HEK293 (cell line): Measurements from ENCODE around the gene GNB1L.

Experiments used
- CTCF ChIA-PET: fragments of 350-600 bp; formaldehyde crosslinking; extraction: SDS; loops from one replicate; lab custom pipeline; 2021; ENCODE audit warnings: antibody characterized with exemption; lab: Yijun Ruan, JAX
- POLR2A ChIA-PET: fragments of 300-600 bp; formaldehyde crosslinking; extraction: SDS; loops from one replicate; lab custom pipeline; 2020; ENCODE audit warnings: antibody characterized with exemption, inconsistent platforms; lab: Yijun Ruan, JAX
- H3K27ac ChIP-seq: fragments of 200-500 bp; sonication (Bioruptor generic); 2 replicates; pipeline ENCODE4 v1.5.1; 2014; ENCODE audit warnings: low read depth, low read length, control low read depth, inconsistent platforms; ENCODE audit errors: extremely low read depth
- H3K36me3 ChIP-seq, 2 experiments: fragments of 200-500 bp in 1 of 2; sonication (Bioruptor generic) in 1 of 2; 1 replicate in 1 of 2; 2 replicates in 1 of 2; pipeline ENCODE4 v1.5.1; 2014 to 2017; ENCODE audit warnings: inconsistent platforms in 2 of 2, low read length in 2 of 2; ENCODE audit not compliant: control insufficient read depth in 2 of 2, insufficient read depth in 1 of 2
- H3K4me1 ChIP-seq: fragments of 200-500 bp; sonication (Bioruptor generic); 2 replicates; pipeline ENCODE4 v1.5.1; 2014; ENCODE audit warnings: mild to moderate bottlenecking, low read length, inconsistent platforms; ENCODE audit not compliant: control insufficient read depth, insufficient read depth
- H3K4me3 ChIP-seq: 2 replicates; pipeline ENCODE4 v1.5.1; 2011; ENCODE audit warnings: low read depth, mild to moderate bottlenecking, control low read depth, low read length, moderate library complexity
- H3K9me3 ChIP-seq: fragments of 200-500 bp; sonication (Bioruptor generic); 2 replicates; pipeline ENCODE4 v1.5.1; 2014; ENCODE audit warnings: low read depth, low read length, inconsistent platforms; ENCODE audit not compliant: control insufficient read depth, insufficient read depth
- GLI4 ChIP-seq: fragments of 450-650 bp; formaldehyde crosslinking; IDR thresholded peaks from 2 replicates; pipeline ENCODE4 v1.5.1; 2016; ENCODE audit warnings: missing biosample characterization, missing genetic modification characterization
- SETDB1 ChIP-seq: IDR thresholded peaks from one replicate; pipeline ENCODE4 v1.6.1; 2017; ENCODE audit warnings: mild to moderate bottlenecking, low read length, moderate library complexity, mixed read lengths; ENCODE audit not compliant: insufficient read length
- YY1 ChIP-seq: fragments of 450-650 bp; formaldehyde crosslinking; IDR thresholded peaks from 2 replicates; pipeline ENCODE4 v1.5.1; 2018; ENCODE audit warnings: missing biosample characterization, missing genetic modification characterization
- ZIC2 ChIP-seq: fragments of 450-650 bp; formaldehyde crosslinking; IDR thresholded peaks from 2 replicates; pipeline ENCODE4 v1.5.1; 2016; ENCODE audit warnings: missing biosample characterization, missing genetic modification characterization
- ZNF292 ChIP-seq: fragments of 450-650 bp; formaldehyde crosslinking; IDR thresholded peaks from 2 replicates; pipeline ENCODE4 v1.5.1; 2016; ENCODE audit warnings: low read depth, missing biosample characterization, missing genetic modification characterization, borderline replicate concordance
- ZNF571 ChIP-seq: fragments of 450-650 bp; formaldehyde crosslinking; IDR thresholded peaks from 2 replicates; pipeline ENCODE4 v1.5.0; 2017; ENCODE audit warnings: missing biosample characterization, missing genetic modification characterization
- ZNF580 ChIP-seq: fragments of 450-650 bp; formaldehyde crosslinking; IDR thresholded peaks from 2 replicates; pipeline ENCODE4 v1.5.1; 2016; ENCODE audit warnings: missing biosample characterization, missing genetic modification characterization
- ZNF596 ChIP-seq: fragments of 450-650 bp; IDR thresholded peaks from 2 replicates; pipeline ENCODE4 v1.5.0; 2018; ENCODE audit warnings: missing biosample characterization, mild to moderate bottlenecking, missing genetic modification characterization, moderate library complexity
- ZNF707 ChIP-seq: fragments of 450-650 bp; formaldehyde crosslinking; IDR thresholded peaks from 2 replicates; pipeline ENCODE4 v1.5.1; 2016; ENCODE audit warnings: missing biosample characterization, missing genetic modification characterization
- TF ChIP-seq, protein P1 (sequence below): fragments of 450-650 bp; formaldehyde crosslinking; IDR thresholded peaks from 2 replicates; pipeline ENCODE4 v1.5.1; 2016; ENCODE audit warnings: missing biosample characterization, missing genetic modification characterization, low read depth
- TF ChIP-seq, protein P2 (sequence below): fragments of 450-650 bp; formaldehyde crosslinking; IDR thresholded peaks from 2 replicates; pipeline ENCODE4 v1.5.1; 2016; ENCODE audit warnings: missing biosample characterization, missing genetic modification characterization
- TF ChIP-seq, protein P3 (sequence below): fragments of 450-650 bp; formaldehyde crosslinking; IDR thresholded peaks from 2 replicates; pipeline ENCODE4 v1.5.1; 2016; ENCODE audit warnings: missing biosample characterization, missing genetic modification characterization

Gene GNB1L

DNA sequence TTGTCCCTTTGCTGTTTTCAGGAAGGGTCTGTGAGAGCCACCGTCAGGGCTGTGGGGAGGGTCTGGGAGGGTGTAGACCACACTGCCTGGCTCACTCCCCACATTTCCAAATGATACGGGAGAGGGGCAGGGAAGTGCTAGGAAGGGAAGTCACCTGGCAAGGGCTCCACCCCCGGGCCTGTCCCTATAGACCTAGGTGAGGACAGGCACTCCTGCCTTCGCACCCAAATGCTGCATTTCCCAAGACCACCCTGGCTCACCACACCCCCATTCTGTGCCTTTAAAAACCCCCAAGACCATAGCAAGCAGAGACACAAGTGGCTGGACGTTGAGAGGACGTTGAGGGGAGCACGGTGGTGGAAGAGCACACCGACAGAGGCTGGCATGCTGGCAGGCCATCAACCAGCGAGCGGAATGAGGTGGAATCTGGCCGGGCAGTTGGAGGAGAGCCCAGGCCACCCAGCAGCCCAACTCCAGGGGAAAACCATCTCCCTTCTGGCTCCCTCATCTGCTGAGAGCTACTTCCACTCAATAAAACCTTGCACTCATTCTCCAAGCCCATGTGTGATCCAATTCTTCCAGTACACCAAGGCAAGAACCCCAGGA is 45.7 kb downstream of the GNB1L start:
- POLR2A ChIA-PET: no interaction called here
- Histone ChIP-seq H3K36me3 (peaks cover 0 to 12% of the 10 kb centered on the region in 2 experiments; a peak in 1 of 3 replicates), H3K27ac (no peak overlapping the region), H3K4me1 (peaks cover 3% of the 10 kb centered on the region), H3K9me3 (no peaks in the 10 kb centered on the region), H3K4me3 (no peak overlapping the region)
- TF ChIP-seq ZNF707 (tag by site-specific recombination): no peak
- TF ChIP-seq ZNF596: no peak
- TF ChIP-seq ZNF571 (tag by site-specific recombination): no peak
- TF ChIP-seq GLI4 (tag by site-specific recombination): no peak
- TF ChIP-seq YY1 (tag by site-specific recombination): no peak
- TF ChIP-seq, protein P1, sequence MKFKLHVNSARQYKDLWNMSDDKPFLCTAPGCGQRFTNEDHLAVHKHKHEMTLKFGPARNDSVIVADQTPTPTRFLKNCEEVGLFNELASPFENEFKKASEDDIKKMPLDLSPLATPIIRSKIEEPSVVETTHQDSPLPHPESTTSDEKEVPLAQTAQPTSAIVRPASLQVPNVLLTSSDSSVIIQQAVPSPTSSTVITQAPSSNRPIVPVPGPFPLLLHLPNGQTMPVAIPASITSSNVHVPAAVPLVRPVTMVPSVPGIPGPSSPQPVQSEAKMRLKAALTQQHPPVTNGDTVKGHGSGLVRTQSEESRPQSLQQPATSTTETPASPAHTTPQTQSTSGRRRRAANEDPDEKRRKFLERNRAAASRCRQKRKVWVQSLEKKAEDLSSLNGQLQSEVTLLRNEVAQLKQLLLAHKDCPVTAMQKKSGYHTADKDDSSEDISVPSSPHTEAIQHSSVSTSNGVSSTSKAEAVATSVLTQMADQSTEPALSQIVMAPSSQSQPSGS (tag by site-specific recombination): no peak
- CTCF ChIA-PET: interaction anchor here (0.6 kb wide), 2 partner anchors 19 to 85 kb away, joined by 3 to 4 read pairs; no protein-coding TSS in a partner anchor

DNA sequence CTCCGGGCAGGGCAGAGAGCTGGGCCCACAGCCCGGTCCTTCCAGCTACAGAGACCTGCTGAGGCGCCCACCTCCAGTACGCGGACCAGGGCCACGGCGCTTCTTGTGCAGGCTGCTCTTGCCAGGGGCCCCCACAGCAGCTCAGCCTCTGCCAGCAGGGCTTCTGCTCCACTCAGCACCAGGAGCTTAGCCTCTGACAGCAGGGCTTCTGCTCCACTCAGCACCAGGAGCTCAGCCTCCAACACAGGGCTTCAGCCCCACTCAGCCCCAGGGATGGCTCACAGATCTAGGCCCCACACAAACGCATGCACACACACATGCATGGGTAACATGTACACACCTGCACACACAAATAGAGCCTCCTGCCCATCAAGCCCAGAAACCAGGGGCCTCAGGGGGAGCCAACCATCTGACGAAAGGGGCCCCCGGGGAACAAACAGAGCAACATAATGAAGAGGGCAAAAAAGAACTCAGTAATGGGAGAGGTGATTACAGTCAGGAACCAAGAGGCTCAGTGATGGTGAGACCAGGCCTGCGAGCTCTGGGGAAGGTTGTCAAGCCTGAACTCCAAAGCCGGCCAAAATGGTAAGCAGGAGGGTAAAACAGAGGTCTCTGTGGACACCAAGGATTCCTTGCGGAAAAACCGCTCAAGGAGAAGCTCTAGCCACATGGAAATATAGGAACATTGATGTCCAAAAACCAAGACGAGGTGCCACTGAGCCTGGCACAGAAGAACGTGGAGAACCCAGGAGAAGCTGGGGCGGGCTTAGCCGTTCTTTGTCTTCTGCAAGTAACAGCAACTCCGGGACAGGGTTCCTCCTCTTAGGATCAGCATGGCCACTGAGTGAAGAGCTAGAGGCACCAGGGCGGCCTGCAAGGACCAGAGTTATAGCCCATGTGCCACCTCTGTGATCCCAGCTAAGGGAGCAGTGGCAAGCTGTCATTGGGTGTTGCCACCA is 46.5 kb downstream of the GNB1L start:
- Histone ChIP-seq H3K4me3 (no peak overlapping the region), H3K36me3 (peaks cover 0 to 19% of the 10 kb centered on the region in 2 experiments; a peak in 1 of 3 replicates), H3K27ac (no peak overlapping the region), H3K4me1 (peaks cover 3% of the 10 kb centered on the region), H3K9me3 (no peaks in the 10 kb centered on the region)
- CTCF ChIA-PET: interaction anchor here (0.6 kb wide), 1 partner anchor 18 kb away, joined by 3 read pairs; no protein-coding TSS in a partner anchor
- POLR2A ChIA-PET: interaction anchor here (3.0 kb wide), 1 partner anchor 47 kb away, joined by 12 read pairs; the partner anchor contains the start of genes GNB1L and RTL10
- TF ChIP-seq ZNF580 (tag by site-specific recombination): no peak
- TF ChIP-seq, protein P2, sequence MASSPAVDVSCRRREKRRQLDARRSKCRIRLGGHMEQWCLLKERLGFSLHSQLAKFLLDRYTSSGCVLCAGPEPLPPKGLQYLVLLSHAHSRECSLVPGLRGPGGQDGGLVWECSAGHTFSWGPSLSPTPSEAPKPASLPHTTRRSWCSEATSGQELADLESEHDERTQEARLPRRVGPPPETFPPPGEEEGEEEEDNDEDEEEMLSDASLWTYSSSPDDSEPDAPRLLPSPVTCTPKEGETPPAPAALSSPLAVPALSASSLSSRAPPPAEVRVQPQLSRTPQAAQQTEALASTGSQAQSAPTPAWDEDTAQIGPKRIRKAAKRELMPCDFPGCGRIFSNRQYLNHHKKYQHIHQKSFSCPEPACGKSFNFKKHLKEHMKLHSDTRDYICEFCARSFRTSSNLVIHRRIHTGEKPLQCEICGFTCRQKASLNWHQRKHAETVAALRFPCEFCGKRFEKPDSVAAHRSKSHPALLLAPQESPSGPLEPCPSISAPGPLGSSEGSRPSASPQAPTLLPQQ: 0 out of 2 replicates have a peak, but pooled peaks have one; percentile 28
- TF ChIP-seq ZNF292 (tag by site-specific recombination): no peak
- TF ChIP-seq ZIC2 (tag by site-specific recombination): peak; percentile 64

- H3K9me3 ChIP-seq: no peaks in the 10 kb centered on the region
- H3K4me1 ChIP-seq: peaks cover 3% of the 10 kb centered on the region
- CTCF ChIA-PET: no interaction called here
- no peak overlapping the region; the same call in 1 of the 2 replicates for H3K27ac ChIP-seq
- H3K4me3 ChIP-seq: no peak overlapping the region
- TF ChIP-seq, protein P3, sequence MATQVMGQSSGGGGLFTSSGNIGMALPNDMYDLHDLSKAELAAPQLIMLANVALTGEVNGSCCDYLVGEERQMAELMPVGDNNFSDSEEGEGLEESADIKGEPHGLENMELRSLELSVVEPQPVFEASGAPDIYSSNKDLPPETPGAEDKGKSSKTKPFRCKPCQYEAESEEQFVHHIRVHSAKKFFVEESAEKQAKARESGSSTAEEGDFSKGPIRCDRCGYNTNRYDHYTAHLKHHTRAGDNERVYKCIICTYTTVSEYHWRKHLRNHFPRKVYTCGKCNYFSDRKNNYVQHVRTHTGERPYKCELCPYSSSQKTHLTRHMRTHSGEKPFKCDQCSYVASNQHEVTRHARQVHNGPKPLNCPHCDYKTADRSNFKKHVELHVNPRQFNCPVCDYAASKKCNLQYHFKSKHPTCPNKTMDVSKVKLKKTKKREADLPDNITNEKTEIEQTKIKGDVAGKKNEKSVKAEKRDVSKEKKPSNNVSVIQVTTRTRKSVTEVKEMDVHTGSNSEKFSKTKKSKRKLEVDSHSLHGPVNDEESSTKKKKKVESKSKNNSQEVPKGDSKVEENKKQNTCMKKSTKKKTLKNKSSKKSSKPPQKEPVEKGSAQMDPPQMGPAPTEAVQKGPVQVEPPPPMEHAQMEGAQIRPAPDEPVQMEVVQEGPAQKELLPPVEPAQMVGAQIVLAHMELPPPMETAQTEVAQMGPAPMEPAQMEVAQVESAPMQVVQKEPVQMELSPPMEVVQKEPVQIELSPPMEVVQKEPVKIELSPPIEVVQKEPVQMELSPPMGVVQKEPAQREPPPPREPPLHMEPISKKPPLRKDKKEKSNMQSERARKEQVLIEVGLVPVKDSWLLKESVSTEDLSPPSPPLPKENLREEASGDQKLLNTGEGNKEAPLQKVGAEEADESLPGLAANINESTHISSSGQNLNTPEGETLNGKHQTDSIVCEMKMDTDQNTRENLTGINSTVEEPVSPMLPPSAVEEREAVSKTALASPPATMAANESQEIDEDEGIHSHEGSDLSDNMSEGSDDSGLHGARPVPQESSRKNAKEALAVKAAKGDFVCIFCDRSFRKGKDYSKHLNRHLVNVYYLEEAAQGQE (tag by site-specific recombination): peak; percentile 78
- no peak for TF ChIP-seq SETDB1
- TF ChIP-seq, all 188 proteins: peak for 1
- peaks cover 0 to 17% of the 10 kb centered on the region in 2 experiments; a peak in 1 of 3 replicates for H3K36me3 ChIP-seq
- POLR2A ChIA-PET: interaction anchor here (3.0 kb wide), 1 partner anchor 48 kb away, joined by 12 read pairs; the partner anchor contains the start of genes GNB1L and RTL10
Measured at GRCh38 chr22:19807161-19807913, 47.3 kb downstream of the GNB1L start.
